Measurements from ENCODE around the gene SUMF1.

The SUMF1 gene

GRCh38 chr3:4416961-4417360 lies 50.1 kb downstream of the SUMF1 start:
- TF ChIP-seq CTCF (IDR thresholded peaks at IDR 0.05; ENCODE audit: insufficient read depth, low read depth, low read length, missing control alignments): no peak
- DNase-seq (ENCODE audit: low read depth): no peak
- H3K4me3 ChIP-seq (ENCODE audit: low read depth, low read length): no peak overlapping the region

- TF ChIP-seq CTCF (IDR thresholded peaks at IDR 0.05; ENCODE audit: insufficient read depth, low read depth, low read length, missing control alignments): no peak
- no peak overlapping the region for H3K4me3 ChIP-seq (ENCODE audit: low read depth, low read length)
- no peak for DNase-seq (ENCODE audit: low read depth)
Measured at GRCh38 chr3:4416427-4416945, 50.6 kb downstream of the SUMF1 start.

GRCh38 chr3:4413467-4413866 lies 53.6 kb downstream of the SUMF1 start:
- H3K4me3 ChIP-seq (ENCODE audit: low read depth, low read length): no peak overlapping the region
- DNase-seq (ENCODE audit: low read depth): no peak
- TF ChIP-seq CTCF (IDR thresholded peaks at IDR 0.05; ENCODE audit: insufficient read depth, low read depth, low read length, missing control alignments): no peak

GRCh38 chr3:4411833-4412232 lies 55.2 kb downstream of the SUMF1 start:
- no peak for DNase-seq (ENCODE audit: low read depth)
- TF ChIP-seq CTCF (IDR thresholded peaks at IDR 0.05; ENCODE audit: insufficient read depth, low read depth, low read length, missing control alignments): no peak
- no peak overlapping the region for H3K4me3 ChIP-seq (ENCODE audit: low read depth, low read length)

GRCh38 chr3:4411236-4411635 lies 55.8 kb downstream of the SUMF1 start:
- TF ChIP-seq CTCF (IDR thresholded peaks at IDR 0.05; ENCODE audit: insufficient read depth, low read depth, low read length, missing control alignments): no peak
- no peak overlapping the region for H3K4me3 ChIP-seq (ENCODE audit: low read depth, low read length)
- peak; percentile 29 for DNase-seq (ENCODE audit: low read depth)

- no peak overlapping the region for H3K4me3 ChIP-seq (ENCODE audit: low read depth, low read length)
- TF ChIP-seq CTCF (IDR thresholded peaks at IDR 0.05; ENCODE audit: insufficient read depth, low read depth, low read length, missing control alignments): no peak
- peak; percentile 15 for DNase-seq (ENCODE audit: low read depth)
Measured at GRCh38 chr3:4410606-4411005, 56.5 kb downstream of the SUMF1 start.

GRCh38 chr3:4409971-4410573 lies 57.0 kb downstream of the SUMF1 start:
- TF ChIP-seq CTCF (IDR thresholded peaks at IDR 0.05; ENCODE audit: insufficient read depth, low read depth, low read length, missing control alignments): no peak
- DNase-seq (ENCODE audit: low read depth): peak; percentile 37
- H3K4me3 ChIP-seq (ENCODE audit: low read depth, low read length): no peak overlapping the region
